HepG2 (cell line): ENCODE results near the gene TCN2. TPM values are rescaled to one million over a fixed set of nuclear protein-coding genes. Genes with fewer than 3 reads are reported as not detected.

Experiments
- ATAC-seq: fragments of 200-7000 bp; cut with Tn5 transposase; 3 replicates; pipeline ENCODE4 v1.9.1; 2020; ENCODE audit warnings: mild to moderate bottlenecking, moderate library complexity
- BruUV-seq: library from RNA; stranded (reverse); fragments of 400-500 nt; replicated peaks from 2 replicates; lab custom pipeline; 2021; lab: Mats Ljungman, UMichigan
- CTCF ChIA-PET: fragments of 300-600 bp; formaldehyde crosslinking; extraction: SDS; loops from one replicate; lab custom pipeline; 2021; ENCODE audit warnings: low total read pairs, inconsistent platforms, low intra/inter-chr PET ratio; lab: Yijun Ruan, JAX
- POLR2A ChIA-PET: fragments of 350-600 bp; sonication (Branson Sonifier 250); formaldehyde crosslinking; loops from one replicate; lab custom pipeline; 2020; ENCODE audit warnings: antibody characterized with exemption, inconsistent platforms; lab: Yijun Ruan, JAX
- DNase-seq: peaks from one replicate; pipeline ENCODE4 v3.0.0-alpha.2; 2015; ENCODE audit warnings: low spot score
- FAIRE-seq: peaks from 3 replicates; lab custom pipeline; 2011; peaks lifted over from hg19 to GRCh38; lab: Jason Lieb, UNC
- H2AFZ ChIP-seq: one replicate; pipeline ENCODE4 v1.6.1; 2011; ENCODE audit warnings: low read length, inconsistent platforms
- H3K27ac ChIP-seq: fragments of 300-600 bp; 3 replicates; pipeline ENCODE4 v1.8.0; 2011; ENCODE audit warnings: mixed run types, mild to moderate bottlenecking, mixed read lengths, low read length, inconsistent platforms; ENCODE audit not compliant: insufficient read depth; ENCODE audit errors: extremely low read length
- H3K27me3 ChIP-seq, 2 experiments: fragments of 200-600 bp in 1 of 2; 2 replicates in 1 of 2; 3 replicates in 1 of 2; pipeline versions ENCODE4 v1.6.0 to v1.8.0; 2011; ENCODE audit warnings: low read length in 2 of 2, mild to moderate bottlenecking in 2 of 2, moderate library complexity in 2 of 2, inconsistent platforms in 1 of 2; ENCODE audit not compliant: insufficient read depth in 2 of 2, control insufficient read depth in 1 of 2
- H3K36me3 ChIP-seq, 2 experiments: fragments of 200-600 bp in 1 of 2; replicated peaks in 1 of 2; 2 replicates in 1 of 2; 3 replicates in 1 of 2; pipeline versions ENCODE4 v1.5.1 to v1.8.0; 2011; ENCODE audit warnings: low read length in 2 of 2, inconsistent platforms in 1 of 2; ENCODE audit not compliant: insufficient read depth in 2 of 2, control insufficient read depth in 1 of 2
- H3K4me1 ChIP-seq: 2 replicates; pipeline ENCODE4 v1.5.1; 2012; ENCODE audit warnings: low read length, inconsistent platforms; ENCODE audit not compliant: insufficient read depth
- H3K4me2 ChIP-seq: 2 replicates; pipeline ENCODE4 v1.6.0; 2011; ENCODE audit warnings: low read depth, low read length, inconsistent platforms
- H3K4me3 ChIP-seq, 3 experiments: fragments of 200-600 bp in 1 of 3; sonication (generic), shearing (Covaris generic) in 1 of 3; replicated peaks in 1 of 3; 2 replicates each; pipeline ENCODE4 v1.5.1; 2011 to 2016; ENCODE audit warnings: low read length in 3 of 3, inconsistent platforms in 2 of 3, low read depth in 2 of 3, mild to moderate bottlenecking in 2 of 3, control low read depth in 1 of 3, mixed read lengths in 1 of 3; ENCODE audit not compliant: insufficient read depth in 1 of 3
- H3K79me2 ChIP-seq: one replicate; pipeline ENCODE4 v1.6.1; 2011; ENCODE audit warnings: low read length, inconsistent platforms; ENCODE audit not compliant: insufficient read depth
- H3K9ac ChIP-seq: 2 replicates; pipeline ENCODE4 v1.6.0; 2011; ENCODE audit warnings: mild to moderate bottlenecking, low read depth, low read length, inconsistent platforms; ENCODE audit not compliant: insufficient read depth
- H3K9me3 ChIP-seq: 2 replicates; pipeline ENCODE4 v1.5.1; 2012; ENCODE audit warnings: mild to moderate bottlenecking, low read length
- H4K20me1 ChIP-seq: 2 replicates; pipeline ENCODE4 v1.6.0; 2011; ENCODE audit warnings: inconsistent platforms, mild to moderate bottlenecking, low read length, moderate library complexity; ENCODE audit not compliant: insufficient read depth
- ASH2L ChIP-seq: fragments of 300-600, 200-600 bp; sonication (generic); IDR thresholded peaks from 2 replicates; pipeline ENCODE4 v1.7.0; 2017; ENCODE audit warnings: low read depth, mild to moderate bottlenecking, moderate library complexity, mixed read lengths, low read length; ENCODE audit not compliant: insufficient read length
- CBFB ChIP-seq: sonication (generic); formaldehyde crosslinking; IDR thresholded peaks from 2 replicates; pipeline ENCODE4 v1.4.0; 2020; ENCODE audit warnings: missing genetic modification reagents
- HNRNPH1 ChIP-seq: fragments of 200-400 bp; formaldehyde crosslinking; optimal IDR thresholded peaks from 2 replicates; pipeline ENCODE3; 2017; ENCODE audit warnings: mild to moderate bottlenecking, low read depth, low read length
- NFRKB ChIP-seq: fragments of 450-650 bp; IDR thresholded peaks from 2 replicates; pipeline ENCODE4 v1.6.1; 2017
- ZNF160 ChIP-seq: sonication (generic); formaldehyde crosslinking; IDR thresholded peaks from 2 replicates; pipeline ENCODE4 v1.8.0; 2022; ENCODE audit warnings: mild to moderate bottlenecking, inconsistent platforms, missing genetic modification reagents
- ZNF331 ChIP-seq: sonication (generic); formaldehyde crosslinking; IDR thresholded peaks from 2 replicates; pipeline ENCODE4 v1.4.0; 2020; ENCODE audit warnings: missing genetic modification reagents
- ZNF766 ChIP-seq: sonication (generic); formaldehyde crosslinking; IDR thresholded peaks from 2 replicates; pipeline ENCODE4 v1.5.0; 2020; ENCODE audit warnings: missing genetic modification reagents, borderline replicate concordance
- WGBS: methylation state at CpG from one replicate; pipeline ENCODE4 v1.1.6; 2017; ENCODE audit warnings: low lambda C conversion rate; 5-methylcytosine and 5-hydroxymethylcytosine counted together
- in situ Hi-C: cut with HindIII; loops from 2 replicates; pipeline ENCODE4 v1.10.0; 2017; ENCODE audit warnings: low pct_unique_long_range_greater_than_20kb; ENCODE audit not compliant: extremely low pct_ligation_motif_present
- intact Hi-C: fragments of 100-400 bp; cut with micrococcal nuclease; formaldehyde crosslinking; loops from one replicate; pipeline ENCODE4 v1.10.0; 2022; ENCODE audit not compliant: unreplicated experiment
- polyA plus RNA-seq, 8 experiments: library from polyadenylated mRNA; depleted of rRNA in 3 of 8; stranded (reverse) in 7 of 8; unstranded in 1 of 8; fragments of >200 nt; fragmentation: Illumina TruSeq in 4 of 8; extraction: Trizol in 4 of 8; gene quantifications; 2 replicates each; pipeline versions ENCODE4 v1.2.1 to v1.2.3, GENCODE V29; 2011 to 2016; ENCODE audit warnings: low read depth in 4 of 8, missing spikeins in 1 of 8, mixed read lengths in 1 of 8; ENCODE audit not compliant: insufficient read depth in 1 of 8
- total RNA-seq, 5 experiments: library from RNA; depleted of rRNA; stranded (reverse); fragments of >200 nt; fragmentation: Illumina TruSeq; extraction: Trizol; gene quantifications; 2 replicates each; pipeline ENCODE4 v1.2.3, GENCODE V29; 2016; ENCODE audit warnings: low read depth in 1 of 5
- TF ChIP-seq, protein P1 (sequence below): sonication (generic); formaldehyde crosslinking; conservative IDR thresholded peaks from 2 replicates; pipeline ENCODE4 v1.4.0; 2020; ENCODE audit warnings: mild to moderate bottlenecking, missing genetic modification reagents, moderate library complexity
- TF ChIP-seq, protein P2 (sequence below): sonication (generic); formaldehyde crosslinking; IDR thresholded peaks from 2 replicates; pipeline ENCODE4 v1.5.0; 2020; ENCODE audit warnings: missing genetic modification reagents
- TF ChIP-seq, protein P3 (sequence below): sonication (generic); formaldehyde crosslinking; IDR thresholded peaks from 2 replicates; pipeline ENCODE4 v1.5.1; 2020; ENCODE audit warnings: missing genetic modification reagents, mild to moderate bottlenecking, borderline replicate concordance
- TF ChIP-seq, protein P4 (sequence below): sonication (generic); formaldehyde crosslinking; IDR thresholded peaks from 2 replicates; pipeline ENCODE4 v1.4.0; 2020; ENCODE audit warnings: mild to moderate bottlenecking, missing genetic modification reagents
- TF ChIP-seq, protein P5 (sequence below): sonication (generic); formaldehyde crosslinking; IDR thresholded peaks from 2 replicates; pipeline ENCODE4 v1.4.0; 2020; ENCODE audit warnings: mild to moderate bottlenecking, missing genetic modification reagents, borderline replicate concordance

TCN2 gene
- total and polyA plus RNA-seq, 2 of the 13 experiments (the other 11 are each of a cell fraction or from before 2014, with no cell fraction given) = 0.29 to 0.31 TPM

DNA sequence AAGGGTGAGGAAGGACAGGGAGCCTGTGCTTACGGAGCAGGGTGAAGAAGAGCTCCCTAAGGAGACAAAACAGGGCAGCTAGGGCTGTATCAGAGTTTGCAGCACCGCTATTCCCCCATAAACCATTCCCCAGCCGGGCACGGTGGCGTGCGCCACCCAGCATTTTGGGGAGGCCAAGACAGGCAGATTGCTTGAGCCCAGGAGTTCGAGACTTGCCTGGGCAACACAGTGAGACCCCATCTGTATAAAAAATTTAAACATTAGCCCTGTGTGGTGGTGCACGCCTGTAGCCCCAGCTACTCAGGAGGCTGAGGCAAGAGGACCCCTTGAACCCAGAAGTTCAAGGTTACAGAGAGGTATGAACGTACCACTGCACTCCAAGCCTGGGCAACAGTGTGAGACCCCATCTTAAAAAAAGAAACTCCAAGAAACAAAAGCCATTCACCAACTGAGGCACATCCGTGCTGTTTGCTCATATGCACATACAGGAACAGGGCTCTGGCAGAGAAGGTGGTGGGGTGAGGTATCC is 37.2 kb upstream of the TCN2 start:
- BruUV-seq = no TSS peak
- no peak for FAIRE-seq
- CTCF ChIA-PET = no interaction called here
- in situ Hi-C loops (no loop called here), intact Hi-C loops (no loop called here)
- Histone ChIP-seq H3K4me1 (peaks cover 62% of the 10 kb centered on the region), H3K79me2 (no peaks in the 10 kb centered on the region), H3K9me3 (no peaks in the 10 kb centered on the region), H3K36me3 (no peaks in the 10 kb centered on the region), H3K4me2 (no peak overlapping the region), H3K27me3 (no peaks in the 10 kb centered on the region), H4K20me1 (no peaks in the 10 kb centered on the region), H3K9ac (no peak overlapping the region), H3K4me3 (no peak overlapping the region), H3K27ac (no peak overlapping the region), H2AFZ (no peak overlapping the region)
- TF ChIP-seq, protein P1, sequence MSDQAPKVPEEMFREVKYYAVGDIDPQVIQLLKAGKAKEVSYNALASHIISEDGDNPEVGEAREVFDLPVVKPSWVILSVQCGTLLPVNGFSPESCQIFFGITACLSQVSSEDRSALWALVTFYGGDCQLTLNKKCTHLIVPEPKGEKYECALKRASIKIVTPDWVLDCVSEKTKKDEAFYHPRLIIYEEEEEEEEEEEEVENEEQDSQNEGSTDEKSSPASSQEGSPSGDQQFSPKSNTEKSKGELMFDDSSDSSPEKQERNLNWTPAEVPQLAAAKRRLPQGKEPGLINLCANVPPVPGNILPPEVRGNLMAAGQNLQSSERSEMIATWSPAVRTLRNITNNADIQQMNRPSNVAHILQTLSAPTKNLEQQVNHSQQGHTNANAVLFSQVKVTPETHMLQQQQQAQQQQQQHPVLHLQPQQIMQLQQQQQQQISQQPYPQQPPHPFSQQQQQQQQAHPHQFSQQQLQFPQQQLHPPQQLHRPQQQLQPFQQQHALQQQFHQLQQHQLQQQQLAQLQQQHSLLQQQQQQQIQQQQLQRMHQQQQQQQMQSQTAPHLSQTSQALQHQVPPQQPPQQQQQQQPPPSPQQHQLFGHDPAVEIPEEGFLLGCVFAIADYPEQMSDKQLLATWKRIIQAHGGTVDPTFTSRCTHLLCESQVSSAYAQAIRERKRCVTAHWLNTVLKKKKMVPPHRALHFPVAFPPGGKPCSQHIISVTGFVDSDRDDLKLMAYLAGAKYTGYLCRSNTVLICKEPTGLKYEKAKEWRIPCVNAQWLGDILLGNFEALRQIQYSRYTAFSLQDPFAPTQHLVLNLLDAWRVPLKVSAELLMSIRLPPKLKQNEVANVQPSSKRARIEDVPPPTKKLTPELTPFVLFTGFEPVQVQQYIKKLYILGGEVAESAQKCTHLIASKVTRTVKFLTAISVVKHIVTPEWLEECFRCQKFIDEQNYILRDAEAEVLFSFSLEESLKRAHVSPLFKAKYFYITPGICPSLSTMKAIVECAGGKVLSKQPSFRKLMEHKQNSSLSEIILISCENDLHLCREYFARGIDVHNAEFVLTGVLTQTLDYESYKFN (CRISPR knock-in tag) = no peak
- TF ChIP-seq, protein P2, sequence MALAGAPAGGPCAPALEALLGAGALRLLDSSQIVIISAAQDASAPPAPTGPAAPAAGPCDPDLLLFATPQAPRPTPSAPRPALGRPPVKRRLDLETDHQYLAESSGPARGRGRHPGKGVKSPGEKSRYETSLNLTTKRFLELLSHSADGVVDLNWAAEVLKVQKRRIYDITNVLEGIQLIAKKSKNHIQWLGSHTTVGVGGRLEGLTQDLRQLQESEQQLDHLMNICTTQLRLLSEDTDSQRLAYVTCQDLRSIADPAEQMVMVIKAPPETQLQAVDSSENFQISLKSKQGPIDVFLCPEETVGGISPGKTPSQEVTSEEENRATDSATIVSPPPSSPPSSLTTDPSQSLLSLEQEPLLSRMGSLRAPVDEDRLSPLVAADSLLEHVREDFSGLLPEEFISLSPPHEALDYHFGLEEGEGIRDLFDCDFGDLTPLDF = no peak
- TF ChIP-seq, protein P3, sequence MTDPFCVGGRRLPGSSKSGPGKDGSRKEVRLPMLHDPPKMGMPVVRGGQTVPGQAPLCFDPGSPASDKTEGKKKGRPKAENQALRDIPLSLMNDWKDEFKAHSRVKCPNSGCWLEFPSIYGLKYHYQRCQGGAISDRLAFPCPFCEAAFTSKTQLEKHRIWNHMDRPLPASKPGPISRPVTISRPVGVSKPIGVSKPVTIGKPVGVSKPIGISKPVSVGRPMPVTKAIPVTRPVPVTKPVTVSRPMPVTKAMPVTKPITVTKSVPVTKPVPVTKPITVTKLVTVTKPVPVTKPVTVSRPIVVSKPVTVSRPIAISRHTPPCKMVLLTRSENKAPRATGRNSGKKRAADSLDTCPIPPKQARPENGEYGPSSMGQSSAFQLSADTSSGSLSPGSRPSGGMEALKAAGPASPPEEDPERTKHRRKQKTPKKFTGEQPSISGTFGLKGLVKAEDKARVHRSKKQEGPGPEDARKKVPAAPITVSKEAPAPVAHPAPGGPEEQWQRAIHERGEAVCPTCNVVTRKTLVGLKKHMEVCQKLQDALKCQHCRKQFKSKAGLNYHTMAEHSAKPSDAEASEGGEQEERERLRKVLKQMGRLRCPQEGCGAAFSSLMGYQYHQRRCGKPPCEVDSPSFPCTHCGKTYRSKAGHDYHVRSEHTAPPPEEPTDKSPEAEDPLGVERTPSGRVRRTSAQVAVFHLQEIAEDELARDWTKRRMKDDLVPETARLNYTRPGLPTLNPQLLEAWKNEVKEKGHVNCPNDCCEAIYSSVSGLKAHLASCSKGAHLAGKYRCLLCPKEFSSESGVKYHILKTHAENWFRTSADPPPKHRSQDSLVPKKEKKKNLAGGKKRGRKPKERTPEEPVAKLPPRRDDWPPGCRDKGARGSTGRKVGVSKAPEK (CRISPR knock-in tag) = no peak
- no peak for TF ChIP-seq HNRNPH1
- no peak for TF ChIP-seq CBFB (CRISPR knock-in tag)
- TF ChIP-seq ZNF766 (CRISPR knock-in tag) = no peak
- TF ChIP-seq ASH2L = no peak
- TF ChIP-seq, protein P4, sequence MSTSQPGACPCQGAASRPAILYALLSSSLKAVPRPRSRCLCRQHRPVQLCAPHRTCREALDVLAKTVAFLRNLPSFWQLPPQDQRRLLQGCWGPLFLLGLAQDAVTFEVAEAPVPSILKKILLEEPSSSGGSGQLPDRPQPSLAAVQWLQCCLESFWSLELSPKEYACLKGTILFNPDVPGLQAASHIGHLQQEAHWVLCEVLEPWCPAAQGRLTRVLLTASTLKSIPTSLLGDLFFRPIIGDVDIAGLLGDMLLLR (CRISPR knock-in tag) = no peak
- TF ChIP-seq, protein P5, sequence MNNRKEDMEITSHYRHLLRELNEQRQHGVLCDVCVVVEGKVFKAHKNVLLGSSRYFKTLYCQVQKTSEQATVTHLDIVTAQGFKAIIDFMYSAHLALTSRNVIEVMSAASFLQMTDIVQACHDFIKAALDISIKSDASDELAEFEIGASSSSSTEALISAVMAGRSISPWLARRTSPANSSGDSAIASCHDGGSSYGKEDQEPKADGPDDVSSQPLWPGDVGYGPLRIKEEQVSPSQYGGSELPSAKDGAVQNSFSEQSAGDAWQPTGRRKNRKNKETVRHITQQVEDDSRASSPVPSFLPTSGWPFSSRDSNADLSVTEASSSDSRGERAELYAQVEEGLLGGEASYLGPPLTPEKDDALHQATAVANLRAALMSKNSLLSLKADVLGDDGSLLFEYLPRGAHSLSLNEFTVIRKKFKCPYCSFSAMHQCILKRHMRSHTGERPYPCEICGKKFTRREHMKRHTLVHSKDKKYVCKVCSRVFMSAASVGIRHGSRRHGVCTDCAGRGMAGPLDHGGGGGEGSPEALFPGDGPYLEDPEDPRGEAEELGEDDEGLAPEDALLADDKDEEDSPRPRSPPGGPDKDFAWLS (CRISPR knock-in tag) = no peak
- no peak for TF ChIP-seq NFRKB
- no peak for TF ChIP-seq ZNF160 (CRISPR knock-in tag)
- no peak for TF ChIP-seq ZNF331 (CRISPR knock-in tag)
- POLR2A ChIA-PET = no interaction called here
- WGBS = 93% methylated on average over 10 of the region's 10 CpGs
- ATAC-seq = no peak
- no peak for DNase-seq
